SHP77 (cell line): ENCODE measurements around the gene EFNA3.

Experiments used
- DNase-seq, 2 experiments: peaks; one replicate each; lab custom pipeline; 2025; lab: John Stamatoyannopoulos, UW

The EFNA3 gene

GRCh38 chr1:155066777-155067176 is 11.9 kb upstream of the EFNA3 start:
- no peak for DNase-seq

GRCh38 chr1:155068599-155068998 is 10.0 kb upstream of the EFNA3 start:
- DNase-seq = no peak

GRCh38 chr1:155069551-155070157 is 9.0 kb upstream of the EFNA3 start:
- DNase-seq = peak in 1 of 2 experiments; percentile 53

- peak in 1 of 2 experiments; percentile 33 for DNase-seq
These were observed 8.4 kb upstream of the EFNA3 start for GRCh38 chr1:155070158-155070621.

GRCh38 chr1:155070721-155071569 is 7.7 kb upstream of the EFNA3 start:
- peak; percentile 94 to 97 for DNase-seq

GRCh38 chr1:155071701-155072100 is 6.9 kb upstream of the EFNA3 start:
- peak; percentile 31 to 48 for DNase-seq

- no peak for DNase-seq
These were observed 5.9 kb upstream of the EFNA3 start for GRCh38 chr1:155072531-155073289.

- no peak for DNase-seq
These were observed 5.0 kb upstream of the EFNA3 start for GRCh38 chr1:155073377-155074242.

GRCh38 chr1:155075535-155075934 is 3.1 kb upstream of the EFNA3 start:
- peak; percentile 43 to 67 for DNase-seq

- no peak for DNase-seq
These were observed 2.3 kb upstream of the EFNA3 start for GRCh38 chr1:155076371-155076770.

- DNase-seq = no peak
These were observed 1.3 kb upstream of the EFNA3 start for GRCh38 chr1:155077346-155077745.

- DNase-seq = no peak
These were observed 735 bp upstream of the EFNA3 start for GRCh38 chr1:155077758-155078445.

GRCh38 chr1:155079210-155079486 is 511 bp downstream of the EFNA3 start:
- no peak for DNase-seq

- peak in 1 of 2 experiments; percentile 51 for DNase-seq
These were observed 1.1 kb downstream of the EFNA3 start for GRCh38 chr1:155079487-155080311.

GRCh38 chr1:155080312-155081228 is 1.9 kb downstream of the EFNA3 start:
- peak; percentile 70 to 80 for DNase-seq

- DNase-seq = no peak
These were observed 3.0 kb downstream of the EFNA3 start for GRCh38 chr1:155081472-155082300.

GRCh38 chr1:155082301-155083051 is 3.8 kb downstream of the EFNA3 start:
- DNase-seq = no peak
